Colonic mucosa (tissue), 4 donors: Measurements from ENCODE around the gene RAD51B. TPM values are rescaled to one million over a fixed set of nuclear protein-coding genes. Genes with fewer than 3 reads are reported as not detected.

ENCODE experiments used
- DNase-seq: peaks from one replicate; pipeline ENCODE4 v3.0.0-alpha.2; 2020
- H3K27ac ChIP-seq: fragments of 200-600 bp; one replicate; pipeline ENCODE4 v1.8.0; 2021
- H3K27me3 ChIP-seq: fragments of 200-600 bp; one replicate; pipeline ENCODE4 v1.8.0; 2021
- H3K36me3 ChIP-seq: fragments of 200-600 bp; one replicate; pipeline ENCODE4 v1.8.0; 2021
- H3K4me1 ChIP-seq: fragments of 200-600 bp; one replicate; pipeline ENCODE4 v1.8.0; 2021; ENCODE audit warnings: mild to moderate bottlenecking
- H3K4me3 ChIP-seq: fragments of 200-600 bp; one replicate; pipeline ENCODE4 v1.8.0; 2021
- H3K9ac ChIP-seq, 2 donors: one replicate each; pipeline ENCODE4 v1.7.0; 2013; ENCODE audit warnings: control low read depth in 2 of 2, low read depth in 2 of 2, low read length in 2 of 2
- H3K9me3 ChIP-seq: fragments of 200-600 bp; one replicate; pipeline ENCODE4 v1.8.0; 2021
- intact Hi-C: fragments of 100-400 bp; cut with DNase I; formaldehyde crosslinking; loops from one replicate; pipeline ENCODE4 v1.14.1; 2022
- total RNA-seq, 2 donors: library from RNA; stranded (reverse); fragmentation: NEBNext Ultra II Directional in 1 of 2; extraction: Animal tissue kit (Norgen Biotek cat#: 25700) in 1 of 2; gene quantifications; one replicate each; pipeline ENCODE4 v1.2.1, GENCODE V29; 2021
- TF ChIP-seq, protein P1 (sequence below): fragments of 200-600 bp; IDR thresholded peaks from one replicate; pipeline ENCODE4 v1.8.0; 2022; ENCODE audit warnings: antibody characterized with exemption, mild to moderate bottlenecking
- donor health status: healthy.
- donor health status: DM: no; HTN: no; CAD: no.
- donor health status: DM: no; HTN: no; CAD: no.

The RAD51B gene
- total RNA-seq, 2 donors from 2014 or later: 12.7 to 22.0 TPM

DNA sequence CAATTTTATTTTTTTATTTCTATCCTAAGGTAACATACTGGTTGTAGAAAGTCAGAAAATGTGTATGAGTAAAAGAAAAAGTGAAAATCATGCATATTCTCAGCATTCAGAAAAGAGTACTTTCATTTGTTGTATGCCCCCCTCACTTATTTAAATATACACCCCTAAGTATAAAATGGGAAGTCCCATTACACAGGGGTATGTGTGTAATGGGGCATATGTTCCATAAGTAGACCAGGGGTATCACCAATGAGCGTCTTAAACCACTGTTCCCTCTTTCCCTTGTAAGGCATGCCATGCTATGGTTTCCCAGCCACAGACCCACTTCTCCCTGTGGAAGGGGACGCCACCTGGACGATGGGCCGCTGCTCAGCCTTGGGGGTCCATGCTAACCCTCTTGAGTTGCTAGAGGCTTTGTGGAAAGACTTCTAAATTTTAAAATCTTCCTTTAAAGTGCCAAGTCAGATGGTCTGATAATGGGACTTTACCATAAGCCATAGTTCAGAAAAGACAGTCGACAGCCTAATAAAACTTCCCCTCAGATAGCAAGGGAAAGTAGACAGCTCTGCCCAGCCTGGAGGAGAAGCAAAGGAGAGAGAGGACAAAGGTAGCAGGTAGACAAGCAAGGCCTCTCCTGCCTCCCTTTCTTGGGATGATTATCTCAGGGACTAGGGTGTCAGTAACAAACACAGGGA lies 855.1 kb downstream of the RAD51B start:
- no peak for DNase-seq
- no peak overlapping the region for H3K9ac ChIP-seq
- intact Hi-C loops: no loop called here

DNA sequence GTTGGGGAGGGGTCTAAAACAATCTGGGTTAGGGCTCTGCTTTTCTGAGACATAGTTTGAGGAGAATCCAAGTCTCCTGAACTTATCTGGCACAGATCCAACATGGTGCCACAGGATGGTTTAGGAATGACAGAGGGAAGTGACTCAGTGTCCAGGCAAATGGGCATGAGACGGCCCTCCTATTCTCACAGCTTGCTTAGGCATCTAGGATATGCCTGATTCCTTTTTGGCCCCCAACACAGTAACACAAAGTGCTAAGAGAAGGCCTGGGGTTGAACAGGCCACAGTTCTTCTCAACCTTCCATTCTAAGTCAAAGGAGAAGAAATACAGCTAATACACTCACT lies 855.6 kb downstream of the RAD51B start:
- Histone ChIP-seq H3K4me1 (no peaks in the 10 kb centered on the region), H3K27me3 (no peaks in the 10 kb centered on the region), H3K27ac (no peak overlapping the region), H3K36me3 (no peaks in the 10 kb centered on the region), H3K9me3 (no peaks in the 10 kb centered on the region), H3K9ac (no peak overlapping the region), H3K4me3 (no peak overlapping the region)
- intact Hi-C loops: no loop called here
- TF ChIP-seq, protein P1, sequence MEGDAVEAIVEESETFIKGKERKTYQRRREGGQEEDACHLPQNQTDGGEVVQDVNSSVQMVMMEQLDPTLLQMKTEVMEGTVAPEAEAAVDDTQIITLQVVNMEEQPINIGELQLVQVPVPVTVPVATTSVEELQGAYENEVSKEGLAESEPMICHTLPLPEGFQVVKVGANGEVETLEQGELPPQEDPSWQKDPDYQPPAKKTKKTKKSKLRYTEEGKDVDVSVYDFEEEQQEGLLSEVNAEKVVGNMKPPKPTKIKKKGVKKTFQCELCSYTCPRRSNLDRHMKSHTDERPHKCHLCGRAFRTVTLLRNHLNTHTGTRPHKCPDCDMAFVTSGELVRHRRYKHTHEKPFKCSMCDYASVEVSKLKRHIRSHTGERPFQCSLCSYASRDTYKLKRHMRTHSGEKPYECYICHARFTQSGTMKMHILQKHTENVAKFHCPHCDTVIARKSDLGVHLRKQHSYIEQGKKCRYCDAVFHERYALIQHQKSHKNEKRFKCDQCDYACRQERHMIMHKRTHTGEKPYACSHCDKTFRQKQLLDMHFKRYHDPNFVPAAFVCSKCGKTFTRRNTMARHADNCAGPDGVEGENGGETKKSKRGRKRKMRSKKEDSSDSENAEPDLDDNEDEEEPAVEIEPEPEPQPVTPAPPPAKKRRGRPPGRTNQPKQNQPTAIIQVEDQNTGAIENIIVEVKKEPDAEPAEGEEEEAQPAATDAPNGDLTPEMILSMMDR: no peak
- DNase-seq: no peak

More for the DNA sequence above, 855.1 kb downstream of the RAD51B start:
- TF ChIP-seq, protein P1: no peak
- Histone ChIP-seq H3K4me1 (no peaks in the 10 kb centered on the region), H3K27ac (no peak overlapping the region), H3K27me3 (no peaks in the 10 kb centered on the region), H3K4me3 (no peak overlapping the region), H3K36me3 (no peaks in the 10 kb centered on the region), H3K9me3 (no peaks in the 10 kb centered on the region)

DNA sequence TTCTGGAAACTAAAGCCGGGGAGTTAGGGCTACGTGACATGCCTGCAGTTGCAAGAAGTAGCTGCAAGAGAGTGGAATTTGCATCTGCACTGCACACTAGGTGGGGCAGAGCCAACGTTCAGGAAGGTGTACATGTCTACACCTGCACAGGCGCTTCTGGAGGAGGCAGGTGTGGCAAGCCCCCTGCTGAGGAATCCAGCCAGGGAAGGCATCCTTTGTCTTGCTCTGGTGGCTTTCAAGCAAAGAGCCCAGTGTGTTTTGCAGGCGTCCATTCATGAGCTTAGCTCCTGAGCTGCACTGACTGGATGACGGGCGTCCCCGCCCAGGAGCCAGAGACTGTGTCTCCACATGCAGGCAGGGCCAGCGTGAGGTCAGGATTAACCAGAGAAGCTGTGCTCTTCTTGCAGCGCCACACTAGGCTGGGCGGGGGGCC lies 856.9 kb downstream of the RAD51B start:
- intact Hi-C loops: no loop called here
- H3K36me3 ChIP-seq: no peaks in the 10 kb centered on the region
- TF ChIP-seq, protein P1: no peak
- H3K4me1 ChIP-seq: no peaks in the 10 kb centered on the region
- no peaks in the 10 kb centered on the region for H3K27me3 ChIP-seq
- H3K9ac ChIP-seq: no peak overlapping the region
- no peak overlapping the region for H3K4me3 ChIP-seq
- DNase-seq: no peak
- no peak overlapping the region for H3K27ac ChIP-seq
- no peaks in the 10 kb centered on the region for H3K9me3 ChIP-seq

DNA sequence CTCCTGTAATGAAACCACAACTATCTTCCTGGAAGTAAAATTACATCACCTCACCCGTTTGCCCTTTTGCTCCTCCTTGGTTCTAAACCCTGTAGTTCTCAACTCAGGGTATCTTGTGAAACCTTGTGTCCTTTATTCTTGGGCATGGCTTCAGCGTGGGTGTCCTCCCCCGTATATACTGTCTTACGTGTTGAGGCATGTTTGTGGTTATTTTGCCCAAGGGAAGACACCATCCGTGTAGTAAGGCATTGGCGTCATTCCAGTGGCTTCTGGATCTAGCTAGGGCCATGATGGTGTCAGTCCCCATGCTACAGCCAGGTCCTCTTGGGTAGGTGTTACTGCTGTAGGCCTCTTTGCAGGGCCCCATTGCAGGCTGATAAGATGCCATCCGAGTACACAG lies 857.9 kb downstream of the RAD51B start:
- TF ChIP-seq, protein P1: no peak
- intact Hi-C loops: no loop called here
- Histone ChIP-seq H3K36me3 (no peaks in the 10 kb centered on the region), H3K9me3 (no peaks in the 10 kb centered on the region), H3K4me1 (no peaks in the 10 kb centered on the region), H3K9ac (no peak overlapping the region), H3K27me3 (no peaks in the 10 kb centered on the region), H3K27ac (no peak overlapping the region), H3K4me3 (no peak overlapping the region)
- DNase-seq: no peak

DNA sequence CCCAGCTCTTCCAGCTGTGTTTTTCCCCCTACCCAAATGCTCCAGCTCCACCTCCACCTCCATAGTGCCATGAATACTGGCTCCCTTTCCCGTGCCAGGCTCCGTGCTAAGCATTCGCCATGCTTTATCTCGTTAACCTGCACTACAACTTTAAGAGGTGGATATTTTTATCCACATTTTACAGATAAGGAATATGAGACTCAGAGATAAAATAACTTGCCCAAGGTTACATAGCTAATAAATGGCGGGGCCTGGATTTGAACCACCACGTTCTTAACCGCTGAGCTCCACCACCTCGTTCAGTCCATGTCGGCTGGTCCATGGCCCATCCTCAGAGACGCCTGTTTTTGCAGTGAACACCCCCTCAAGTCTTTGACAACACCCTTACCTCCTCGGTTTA lies 858.3 kb downstream of the RAD51B start:
- Histone ChIP-seq H3K9me3 (no peaks in the 10 kb centered on the region), H3K4me3 (no peak overlapping the region), H3K9ac (no peak overlapping the region), H3K27me3 (no peaks in the 10 kb centered on the region), H3K36me3 (no peaks in the 10 kb centered on the region), H3K4me1 (no peaks in the 10 kb centered on the region), H3K27ac (no peak overlapping the region)
- TF ChIP-seq, protein P1: no peak
- intact Hi-C loops: no loop called here
- DNase-seq: no peak
